Measurements from ENCODE around the gene B4GALNT2.
"Not testable (repeated sequence)": the region's sequence is repeated elsewhere in the genome, so short reads cannot be mapped to it uniquely, and the experiment has no call there.

The B4GALNT2 gene

GRCh38 chr17:49184522-49184921 is 52.0 kb downstream of the B4GALNT2 start:
- not testable (repeated sequence) for DNase-seq

- DNase-seq = not testable (repeated sequence)
These were observed 52.8 kb downstream of the B4GALNT2 start for GRCh38 chr17:49185381-49185780.

GRCh38 chr17:49187301-49187700 is 54.7 kb downstream of the B4GALNT2 start:
- no peak for DNase-seq

- DNase-seq = no peak
These were observed 58.4 kb downstream of the B4GALNT2 start for GRCh38 chr17:49190932-49191331.

- DNase-seq = peak; percentile 40
These were observed 58.9 kb downstream of the B4GALNT2 start for GRCh38 chr17:49191409-49191916.

- peak; percentile 91 for DNase-seq
These were observed 59.6 kb downstream of the B4GALNT2 start for GRCh38 chr17:49191917-49192741.

GRCh38 chr17:49193513-49194296 is 61.1 kb downstream of the B4GALNT2 start:
- no peak for DNase-seq

- DNase-seq = no peak
These were observed 61.7 kb downstream of the B4GALNT2 start for GRCh38 chr17:49194297-49194607.

GRCh38 chr17:49195751-49196150 is 63.2 kb downstream of the B4GALNT2 start:
- no peak for DNase-seq

GRCh38 chr17:49196520-49196919 is 64.0 kb downstream of the B4GALNT2 start:
- DNase-seq = no peak

- DNase-seq = no peak
These were observed 64.9 kb downstream of the B4GALNT2 start for GRCh38 chr17:49197346-49197998.

GRCh38 chr17:49198211-49198610 is 65.6 kb downstream of the B4GALNT2 start:
- no peak for DNase-seq

- DNase-seq = no peak
These were observed 68.0 kb downstream of the B4GALNT2 start for GRCh38 chr17:49200423-49201083.

- no peak for DNase-seq
These were observed 68.9 kb downstream of the B4GALNT2 start for GRCh38 chr17:49201481-49201927.

GRCh38 chr17:49203796-49204195 is 71.2 kb downstream of the B4GALNT2 start:
- DNase-seq = no peak

- no peak for DNase-seq
These were observed 71.9 kb downstream of the B4GALNT2 start for GRCh38 chr17:49204516-49204915.

- DNase-seq = no peak
These were observed 76.5 kb downstream of the B4GALNT2 start for GRCh38 chr17:49209061-49209571.

GRCh38 chr17:49210158-49211029 is 77.8 kb downstream of the B4GALNT2 start, which contains the start of the genes ABI3 and GNGT2:
TSS of gene ABI3 (plus strand) at chr17:49210707. CDS start at chr17:49210725, 18 bp downstream.
TSS of gene GNGT2 (minus strand) at chr17:49210574. CDS start at chr17:49207422, 3,152 bp downstream.
- no peak for DNase-seq

GRCh38 chr17:49213399-49213798 is 80.8 kb downstream of the B4GALNT2 start:
- DNase-seq = no peak

- no peak for DNase-seq
These were observed 81.3 kb downstream of the B4GALNT2 start for GRCh38 chr17:49213847-49214246.

- no peak for DNase-seq
These were observed 82.2 kb downstream of the B4GALNT2 start for GRCh38 chr17:49214676-49215360.
